Thyroid gland (tissue), 4 donors: ENCODE results near the gene MYADM. TPM values are rescaled to one million over a fixed set of nuclear protein-coding genes. Genes with fewer than 3 reads are reported as not detected.
A peak's percentile ranks its signal among the peaks of the same experiment; 100 is the strongest.

Experiments used
- DNase-seq, 2 donors: peaks; one replicate each; pipeline ENCODE4 v3.0.0-alpha.2; 2019
- H3K27ac ChIP-seq, 3 donors: fragments of 200-600 bp; sonication (generic); 1 replicate in 2 of 3; 2 replicates in 1 of 3; pipeline ENCODE4 v1.5.1; 2016 to 2019; ENCODE audit warnings: mild to moderate bottlenecking in 1 of 3, moderate library complexity in 1 of 3
- H3K27me3 ChIP-seq: fragments of 200-600 bp; sonication (generic); one replicate; pipeline ENCODE4 v1.5.1; 2019
- H3K36me3 ChIP-seq, 2 donors: fragments of 200-600 bp; sonication (generic); one replicate each; pipeline ENCODE4 v1.5.1; 2016 to 2019
- H3K4me1 ChIP-seq, 2 donors: fragments of 200-600 bp; sonication (generic); one replicate each; pipeline ENCODE4 v1.5.1; 2017 to 2019
- H3K4me3 ChIP-seq, 3 donors: fragments of 200-600 bp; sonication (generic); replicated peaks in 1 of 3; 1 replicate in 2 of 3; 2 replicates in 1 of 3; pipeline ENCODE4 v1.5.1; 2016; ENCODE audit warnings: mild to moderate bottlenecking in 1 of 3
- H3K9me3 ChIP-seq: fragments of 200-600 bp; sonication (generic); one replicate; pipeline ENCODE4 v1.5.1; 2017
- POLR2A ChIP-seq, 2 donors: fragments of 450-650 bp; IDR thresholded peaks; one replicate each; pipeline ENCODE4 v1.6.1; 2017; ENCODE audit warnings: antibody characterized with exemption in 2 of 2, mild to moderate bottlenecking in 2 of 2, moderate library complexity in 1 of 2
- WGBS, 2 donors: methylation state at CpG; one replicate each; pipeline ENCODE4 v1.1.5; 2017; 5-methylcytosine and 5-hydroxymethylcytosine counted together
- intact Hi-C: fragments of 100-400 bp; cut with DNase I; formaldehyde crosslinking; loops from one replicate; pipeline ENCODE4 v1.15.1; 2023
- total RNA-seq, 4 donors: library from RNA; depleted of rRNA; stranded (reverse); fragments of >200 nt; gene quantifications; one replicate each; pipeline ENCODE4 v1.2.3, GENCODE V29; 2016
- TF ChIP-seq, protein P1 (sequence below), 6 experiments: fragments of 200-600 bp in 3 of 6; fragments of 450-650 bp in 3 of 6; sonication (generic) in 3 of 6; IDR thresholded peaks; one replicate each; pipeline ENCODE4 v1.5.1; 2016 to 2019; ENCODE audit warnings: antibody characterized with exemption in 6 of 6, mild to moderate bottlenecking in 2 of 6, inconsistent platforms in 1 of 6, moderate library complexity in 1 of 6

The MYADM gene
- total RNA-seq, 4 donors from 2014 or later, result 16.4 to 37.8 (median 21.8) TPM

DNA sequence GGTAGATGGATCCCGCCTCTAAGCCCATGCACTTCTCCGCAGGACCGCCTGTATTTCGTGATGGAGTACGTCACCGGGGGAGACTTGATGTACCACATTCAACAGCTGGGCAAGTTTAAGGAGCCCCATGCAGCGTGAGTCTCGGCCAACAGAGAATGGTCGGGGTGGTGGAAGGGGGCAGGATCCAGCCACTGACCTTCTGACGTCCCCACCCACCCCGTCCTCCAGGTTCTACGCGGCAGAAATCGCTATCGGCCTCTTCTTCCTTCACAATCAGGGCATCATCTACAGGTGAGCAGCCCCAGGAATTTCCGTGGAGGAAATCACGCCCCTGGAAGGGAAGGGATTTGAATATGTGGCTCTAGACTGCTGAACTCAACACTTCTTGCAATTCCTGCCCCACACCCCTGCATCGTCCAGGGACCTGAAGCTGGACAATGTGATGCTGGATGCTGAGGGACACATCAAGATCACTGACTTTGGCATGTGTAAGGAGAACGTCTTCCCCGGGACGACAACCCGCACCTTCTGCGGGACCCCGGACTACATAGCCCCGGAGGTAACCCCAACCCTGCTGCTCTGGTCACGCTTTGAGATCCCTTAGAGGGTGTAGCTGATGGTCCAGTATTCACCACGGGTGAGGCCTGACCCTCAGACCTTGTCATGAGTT lies 32.6 kb downstream of the MYADM start:
- intact Hi-C loops, result no loop called here
- H3K27me3 ChIP-seq, result no peaks in the 10 kb centered on the region

DNA sequence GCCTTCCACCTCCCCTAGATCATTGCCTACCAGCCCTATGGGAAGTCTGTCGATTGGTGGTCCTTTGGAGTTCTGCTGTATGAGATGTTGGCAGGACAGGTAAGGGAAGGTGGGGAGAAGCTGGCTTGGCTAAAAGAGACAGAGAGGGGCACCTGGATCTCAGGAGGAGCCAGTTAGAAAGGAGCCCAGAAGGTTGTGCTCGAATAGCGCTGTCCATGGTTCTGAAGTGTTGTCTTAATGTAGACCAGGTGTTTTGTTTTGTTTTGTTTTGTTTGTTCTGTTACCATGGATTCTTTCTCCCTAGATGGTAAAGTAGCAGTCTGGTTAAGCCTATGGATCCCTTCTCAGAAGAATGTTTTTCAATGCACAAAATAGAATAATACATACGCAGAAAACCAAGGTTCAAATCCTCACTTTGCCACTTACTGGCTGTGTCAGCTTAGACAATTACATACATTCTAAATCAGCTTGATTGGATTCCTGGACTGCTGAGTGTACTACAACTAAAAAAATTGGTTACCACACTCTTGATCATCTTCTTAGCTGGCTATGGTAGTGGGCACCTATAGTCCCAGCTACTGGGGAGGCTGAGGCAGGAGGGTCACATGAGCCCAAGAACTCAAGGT lies 35.5 kb downstream of the MYADM start:
- WGBS, 2 donors, result 43 to 47% methylated on average over 4 of the region's 4 CpGs
- peaks cover 11% of the 10 kb centered on the region for H3K27me3 ChIP-seq
- no peak overlapping the region for H3K4me3 ChIP-seq
- H3K9me3 ChIP-seq, result no peaks in the 10 kb centered on the region
- peak in 1 of 2 donors; percentile 38 for DNase-seq
- TF ChIP-seq POLR2A (IDR thresholded peaks at IDR 0.05), result no peak
- TF ChIP-seq, protein P1, sequence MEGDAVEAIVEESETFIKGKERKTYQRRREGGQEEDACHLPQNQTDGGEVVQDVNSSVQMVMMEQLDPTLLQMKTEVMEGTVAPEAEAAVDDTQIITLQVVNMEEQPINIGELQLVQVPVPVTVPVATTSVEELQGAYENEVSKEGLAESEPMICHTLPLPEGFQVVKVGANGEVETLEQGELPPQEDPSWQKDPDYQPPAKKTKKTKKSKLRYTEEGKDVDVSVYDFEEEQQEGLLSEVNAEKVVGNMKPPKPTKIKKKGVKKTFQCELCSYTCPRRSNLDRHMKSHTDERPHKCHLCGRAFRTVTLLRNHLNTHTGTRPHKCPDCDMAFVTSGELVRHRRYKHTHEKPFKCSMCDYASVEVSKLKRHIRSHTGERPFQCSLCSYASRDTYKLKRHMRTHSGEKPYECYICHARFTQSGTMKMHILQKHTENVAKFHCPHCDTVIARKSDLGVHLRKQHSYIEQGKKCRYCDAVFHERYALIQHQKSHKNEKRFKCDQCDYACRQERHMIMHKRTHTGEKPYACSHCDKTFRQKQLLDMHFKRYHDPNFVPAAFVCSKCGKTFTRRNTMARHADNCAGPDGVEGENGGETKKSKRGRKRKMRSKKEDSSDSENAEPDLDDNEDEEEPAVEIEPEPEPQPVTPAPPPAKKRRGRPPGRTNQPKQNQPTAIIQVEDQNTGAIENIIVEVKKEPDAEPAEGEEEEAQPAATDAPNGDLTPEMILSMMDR (IDR thresholded peaks at IDR 0.05), result no peak
- H3K4me1 ChIP-seq, result no peaks in the 10 kb centered on the region
- intact Hi-C loops, result no loop called here
- no peak overlapping the region for H3K27ac ChIP-seq
- H3K36me3 ChIP-seq, result no peaks in the 10 kb centered on the region

More for the DNA sequence above, 32.6 kb downstream of the MYADM start:
- WGBS, 2 donors, result 89% methylated on average over 26 to 27 of the region's 27 CpGs
- H3K4me3 ChIP-seq, result no peak overlapping the region
- DNase-seq, result no peak
- no peaks in the 10 kb centered on the region for H3K9me3 ChIP-seq
- no peaks in the 10 kb centered on the region for H3K4me1 ChIP-seq
- H3K27ac ChIP-seq, result no peak overlapping the region
- TF ChIP-seq, protein P1 (IDR thresholded peaks at IDR 0.05), result no peak
- TF ChIP-seq POLR2A (IDR thresholded peaks at IDR 0.05), result no peak
- no peaks in the 10 kb centered on the region for H3K36me3 ChIP-seq

DNA sequence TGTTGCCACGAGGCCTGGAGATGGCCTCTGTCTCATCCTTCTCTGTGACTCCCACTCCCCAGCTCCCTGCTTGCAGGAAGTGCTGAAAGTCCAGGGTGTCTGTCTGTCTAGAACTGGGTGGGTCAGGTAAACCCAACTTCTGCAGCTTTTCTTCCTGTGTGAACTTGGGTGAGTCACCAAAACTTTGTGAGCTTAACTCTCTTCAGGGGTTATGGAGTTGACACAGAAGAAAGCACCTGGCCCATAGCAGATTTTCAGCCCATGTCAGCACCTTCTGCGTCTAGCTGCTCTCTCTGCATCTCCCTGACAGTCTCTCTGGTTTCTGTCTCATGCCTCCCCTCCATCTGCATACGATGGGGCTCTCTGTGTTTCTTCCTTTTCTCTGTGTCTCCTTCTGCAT lies 37.2 kb downstream of the MYADM start:
- H3K4me3 ChIP-seq, result no peak overlapping the region
- H3K4me1 ChIP-seq, result no peaks in the 10 kb centered on the region
- TF ChIP-seq, protein P1 (IDR thresholded peaks at IDR 0.05), result no peak
- TF ChIP-seq POLR2A (IDR thresholded peaks at IDR 0.05), result no peak
- H3K36me3 ChIP-seq, result no peaks in the 10 kb centered on the region
- intact Hi-C loops, result no loop called here
- DNase-seq, result no peak
- no peak overlapping the region for H3K27ac ChIP-seq
- WGBS, 2 donors, result 27 to 35% methylated on average over 3 of the region's 3 CpGs
- peaks cover 23% of the 10 kb centered on the region for H3K27me3 ChIP-seq
- no peaks in the 10 kb centered on the region for H3K9me3 ChIP-seq

DNA sequence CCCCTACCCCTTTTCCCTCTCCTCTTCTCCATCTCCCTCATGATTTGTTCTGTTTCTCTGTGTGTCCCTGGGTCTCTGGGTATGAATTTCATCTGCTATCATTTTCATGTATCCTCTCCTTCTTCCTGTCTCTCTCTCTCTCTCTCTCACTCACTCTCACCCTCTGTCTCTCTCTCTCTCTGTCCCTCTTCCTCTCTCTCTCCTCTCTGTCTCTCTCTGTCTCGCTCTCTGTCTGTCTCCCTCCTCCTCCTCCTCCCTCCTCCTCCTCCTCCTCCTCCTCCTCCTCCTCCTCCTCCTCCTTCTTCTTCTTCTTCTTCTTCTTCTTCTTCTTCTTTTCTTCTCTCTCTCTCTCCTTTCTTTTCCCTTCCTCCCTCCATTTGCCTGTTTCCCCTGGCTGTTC lies 38.1 kb downstream of the MYADM start:
- 59 to 68% methylated on average over 1 of the region's 1 CpG for WGBS, 2 donors
- H3K4me1 ChIP-seq, result no peaks in the 10 kb centered on the region
- intact Hi-C loops, result no loop called here

DNA sequence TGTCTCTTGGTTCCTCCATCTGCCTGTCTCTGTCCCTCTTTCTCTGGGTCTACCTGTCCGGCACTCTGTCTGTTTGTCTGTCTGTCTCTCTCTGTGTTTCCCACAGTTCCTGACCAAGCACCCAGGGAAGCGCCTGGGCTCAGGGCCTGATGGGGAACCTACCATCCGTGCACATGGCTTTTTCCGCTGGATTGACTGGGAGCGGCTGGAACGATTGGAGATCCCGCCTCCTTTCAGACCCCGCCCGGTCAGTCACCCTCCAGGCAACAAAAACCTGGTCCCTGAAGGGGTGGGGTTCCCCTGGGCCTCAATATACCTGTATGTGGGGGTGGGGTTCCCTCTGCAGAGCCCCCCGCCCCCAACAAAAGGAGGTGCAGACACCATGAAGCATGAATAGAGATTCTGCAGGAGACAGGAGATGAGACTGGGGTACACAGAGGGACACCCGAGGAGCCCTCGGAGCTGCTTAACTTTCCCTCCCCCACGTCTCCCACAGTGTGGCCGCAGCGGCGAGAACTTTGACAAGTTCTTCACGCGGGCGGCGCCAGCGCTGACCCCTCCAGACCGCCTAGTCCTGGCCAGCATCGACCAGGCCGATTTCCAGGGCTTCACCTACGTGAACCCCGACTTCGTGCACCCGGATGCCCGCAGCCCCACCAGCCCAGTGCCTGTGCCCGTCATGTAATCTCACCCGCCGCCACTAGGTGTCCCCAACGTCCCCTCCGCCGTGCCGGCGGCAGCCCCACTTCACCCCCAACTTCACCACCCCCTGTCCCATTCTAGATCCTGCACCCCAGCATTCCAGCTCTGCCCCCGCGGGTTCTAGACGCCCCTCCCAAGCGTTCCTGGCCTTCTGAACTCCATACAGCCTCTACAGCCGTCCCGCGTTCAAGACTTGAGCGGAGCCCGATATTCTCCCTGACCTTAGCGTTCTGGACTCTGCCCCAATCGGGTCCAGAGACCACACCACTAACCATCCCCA lies 38.8 kb downstream of the MYADM start:
- Histone ChIP-seq H3K27ac (no peak overlapping the region), H3K36me3 (no peaks in the 10 kb centered on the region), H3K9me3 (no peaks in the 10 kb centered on the region), H3K4me1 (no peaks in the 10 kb centered on the region), H3K27me3 (peaks cover 25% of the 10 kb centered on the region), H3K4me3 (no peak overlapping the region)
- TF ChIP-seq, protein P1 (IDR thresholded peaks at IDR 0.05), result peak; percentile 31 to 81 (median 59)
- TF ChIP-seq POLR2A (IDR thresholded peaks at IDR 0.05), result no peak
- 17 to 21% methylated on average over 23 to 37 of the region's 48 CpGs for WGBS, 2 donors
- DNase-seq, result peak in 1 of 2 donors; percentile 20
- intact Hi-C loops, result no loop called here

More for the DNA sequence above, 38.1 kb downstream of the MYADM start:
- no peak for DNase-seq
- no peak for TF ChIP-seq POLR2A (IDR thresholded peaks at IDR 0.05)
- no peaks in the 10 kb centered on the region for H3K9me3 ChIP-seq
- no peak overlapping the region for H3K27ac ChIP-seq
- no peak overlapping the region for H3K4me3 ChIP-seq
- no peaks in the 10 kb centered on the region for H3K36me3 ChIP-seq
- H3K27me3 ChIP-seq, result peaks cover 25% of the 10 kb centered on the region
